Stimulated activated CD8-positive, alpha-beta memory T cell treated with anti-CD3 and anti-CD28 coated beads, Interleukin-7, amount 100 ng/mL, for 24 hours (primary cell): Measurements from ENCODE around the gene VWA8.
"Not testable (repeated sequence)": the region's sequence is repeated elsewhere in the genome, so short reads cannot be mapped to it uniquely, and the experiment has no call there.

Source experiments
- DNase-seq: peaks from one replicate; pipeline ENCODE4 v3.0.0-alpha.2; 2020; ENCODE audit warnings: low read depth

Gene VWA8

DNA sequence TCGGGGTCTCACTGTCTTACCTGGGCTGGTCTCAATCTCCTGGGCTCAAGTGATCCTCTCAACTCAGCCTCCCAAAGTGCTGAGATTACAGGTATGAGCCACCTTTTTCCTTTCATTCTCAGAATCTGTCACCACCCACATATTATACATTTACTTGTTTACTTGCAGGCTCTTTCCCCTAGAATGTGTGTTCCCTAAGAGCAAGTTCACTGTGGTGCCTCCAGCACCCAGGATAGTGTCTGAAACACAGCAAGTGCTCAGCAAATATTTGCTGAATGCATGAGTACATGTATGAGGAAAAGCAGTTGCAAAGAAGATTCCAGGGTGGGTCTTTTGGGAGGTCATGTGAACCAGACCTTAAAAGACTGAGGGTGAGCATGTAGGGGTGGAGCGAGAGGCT, 406.7 kb downstream of the VWA8 start:
- DNase-seq, result no peak

DNA sequence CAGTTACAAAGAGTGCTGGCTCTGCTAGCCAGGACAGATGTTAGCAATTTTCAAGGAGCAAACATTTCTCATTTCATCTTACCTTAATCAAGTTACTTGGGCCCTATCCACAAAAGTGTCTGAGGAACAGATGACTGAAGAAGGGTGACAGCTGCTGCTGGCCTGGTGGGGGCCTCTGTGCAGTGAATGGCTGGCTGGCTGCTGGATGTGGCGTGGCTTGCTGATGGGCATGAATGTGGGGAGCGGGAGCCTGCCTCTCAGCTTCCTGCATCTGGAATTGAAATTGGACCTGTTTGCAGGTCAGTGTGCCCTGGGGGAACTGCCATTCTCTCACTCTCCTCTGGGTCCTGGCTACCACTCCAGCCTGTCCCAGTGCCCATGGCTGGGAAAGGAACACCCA, 408.9 kb downstream of the VWA8 start:
- no peak for DNase-seq

DNA sequence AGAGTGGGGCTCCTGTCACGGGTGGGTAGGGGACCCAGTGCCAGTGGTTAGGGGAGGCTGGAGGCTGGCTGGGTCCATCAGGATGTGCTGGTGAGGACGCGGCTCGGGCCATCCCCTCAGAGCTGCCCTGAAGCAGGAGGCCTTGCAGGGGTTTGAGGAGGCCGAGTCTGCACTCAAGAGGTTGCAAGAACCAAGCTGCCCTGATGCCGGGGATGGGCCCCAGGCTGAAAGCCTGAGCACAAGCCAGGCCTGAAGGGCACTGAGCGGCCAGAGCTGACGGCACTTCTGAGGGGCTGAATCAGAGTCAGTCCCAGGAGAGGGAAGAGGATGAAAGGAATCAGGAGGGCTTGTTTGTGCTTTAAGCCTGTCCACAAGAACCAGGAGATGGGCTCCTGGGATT, 410.6 kb downstream of the VWA8 start:
- DNase-seq, result no peak

DNA sequence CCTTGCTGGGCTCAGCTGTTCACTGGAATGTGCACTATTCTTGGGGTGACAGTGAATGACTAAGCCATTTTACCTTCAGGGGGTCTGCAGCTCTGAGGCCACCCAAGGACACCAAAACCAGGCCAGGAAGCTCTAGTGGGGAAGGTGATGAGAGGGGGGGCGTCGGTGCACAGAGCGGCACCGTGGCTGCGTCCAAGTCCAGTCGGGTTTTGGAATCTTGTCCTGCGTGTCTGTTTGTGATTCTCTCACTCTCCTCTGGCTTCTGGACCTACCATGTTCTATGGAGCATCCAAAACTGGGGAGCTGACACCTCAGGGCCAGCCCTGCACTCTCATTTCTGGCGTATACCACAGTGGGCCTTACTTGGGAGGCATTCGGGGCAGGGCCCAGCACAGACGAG, 411.4 kb downstream of the VWA8 start:
- DNase-seq, result no peak

DNA sequence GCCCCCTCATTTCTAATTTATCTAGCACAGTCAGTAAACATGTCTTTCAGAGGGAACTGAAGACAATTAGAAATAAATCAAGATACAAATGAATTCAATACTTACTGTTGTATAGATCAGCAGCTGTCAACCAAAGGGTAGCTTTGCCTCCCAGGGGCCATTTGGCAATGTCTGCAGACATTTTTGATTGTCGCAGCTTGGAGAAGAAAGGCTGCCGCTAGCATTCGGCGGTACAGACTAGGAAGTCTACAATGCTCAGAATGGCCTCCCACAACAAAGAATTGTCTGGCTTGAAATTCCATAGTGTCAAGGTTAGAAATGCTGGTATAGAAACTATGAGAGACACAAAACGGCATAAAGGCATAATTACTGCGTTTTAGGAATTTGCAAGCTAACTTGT, 412.0 kb downstream of the VWA8 start:
- no peak for DNase-seq

DNA sequence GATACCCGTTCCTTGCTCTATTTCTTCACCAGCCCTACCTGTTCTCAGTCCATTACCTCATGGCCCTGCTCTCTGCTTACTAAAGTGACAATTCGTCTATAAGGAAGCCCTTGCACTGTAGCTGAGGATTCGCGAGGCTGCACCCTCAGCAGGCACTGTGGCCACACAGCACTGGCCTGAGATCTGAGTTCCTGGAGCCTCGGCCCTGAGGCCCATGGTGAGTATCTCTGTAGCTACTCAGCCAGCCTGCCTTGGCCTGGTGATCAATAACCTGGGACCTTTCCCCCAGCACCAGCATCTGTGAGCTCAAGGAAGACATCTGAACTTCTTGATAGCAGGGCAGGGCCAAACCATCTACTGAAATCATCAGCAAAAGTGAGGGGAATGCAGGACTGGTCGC, 412.9 kb downstream of the VWA8 start:
- no peak for DNase-seq

DNA sequence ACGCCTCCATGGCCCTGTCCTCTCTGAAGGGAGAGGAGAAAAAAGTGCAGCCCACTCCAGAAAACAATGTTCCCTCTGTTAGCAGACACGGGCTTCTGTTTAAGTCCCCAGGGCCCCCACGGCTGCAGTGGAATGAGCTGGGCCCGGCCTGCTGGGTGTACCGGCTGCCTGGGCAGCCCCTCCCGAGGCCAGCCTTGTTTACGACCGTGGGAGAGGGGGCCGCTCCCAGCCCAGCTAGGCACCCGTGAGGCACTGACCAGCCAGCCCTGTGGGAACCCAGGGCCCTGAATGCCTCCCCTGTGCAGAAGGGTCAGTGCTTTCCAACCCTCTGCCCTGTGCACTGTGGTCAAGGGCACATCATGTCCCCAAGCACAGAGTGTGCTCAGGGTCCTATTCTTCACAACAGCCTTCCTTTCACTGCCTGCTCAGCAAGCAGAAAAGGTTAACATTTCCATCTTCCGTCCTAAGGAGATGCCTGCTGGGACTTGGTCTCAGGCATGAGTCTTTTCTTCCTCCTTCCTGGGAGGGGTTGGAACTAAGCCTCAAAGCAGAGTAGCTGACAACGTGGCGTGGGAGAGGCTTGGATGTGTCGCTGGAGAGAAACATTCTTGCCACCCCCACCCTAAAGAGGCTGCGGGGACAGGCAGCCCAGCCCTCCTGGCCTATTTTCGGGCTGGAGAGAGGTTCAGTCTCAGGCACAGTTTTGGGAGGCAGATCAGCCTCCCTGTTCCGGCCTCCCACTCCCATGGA, 413.5 kb downstream of the VWA8 start:
- DNase-seq, result no peak

DNA sequence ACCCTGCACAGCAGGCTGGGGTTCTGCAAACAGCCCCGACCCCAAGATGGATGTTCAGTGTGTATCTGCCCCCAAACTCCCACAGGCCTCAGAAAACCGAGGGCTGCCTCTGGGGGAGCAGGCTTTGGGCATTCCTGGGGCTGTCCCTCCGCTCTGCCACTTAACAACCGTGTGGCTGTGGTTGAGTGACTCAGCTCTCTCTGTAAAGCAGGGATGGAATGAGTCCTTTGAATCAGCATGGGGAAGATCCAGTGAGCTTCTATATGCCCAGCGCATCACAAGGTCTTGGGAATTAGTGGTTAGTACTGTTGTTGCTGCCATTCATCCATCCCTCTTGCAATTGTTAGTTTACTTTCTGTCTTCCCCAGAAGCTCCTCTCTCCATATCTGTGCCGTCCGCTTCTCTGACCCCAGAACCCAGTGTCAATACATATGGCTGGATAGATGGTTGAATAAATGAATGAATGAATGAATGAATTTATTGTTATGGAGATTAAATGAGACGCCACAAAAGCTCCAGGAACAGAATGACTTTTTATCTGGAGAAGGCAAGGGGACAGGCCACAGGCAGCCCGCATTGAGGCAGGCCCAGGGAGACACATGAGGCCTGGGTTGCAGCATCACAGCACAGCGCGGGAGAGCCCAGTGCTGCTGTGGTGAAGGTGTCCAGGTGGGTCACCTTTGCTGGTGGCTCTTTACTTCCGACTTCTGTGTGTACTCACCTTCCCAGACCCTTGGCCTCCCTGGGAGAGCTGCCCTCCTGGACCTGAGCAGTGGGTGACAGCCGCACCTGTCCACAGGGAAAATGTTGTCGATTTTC, 414.3 kb downstream of the VWA8 start:
- DNase-seq, result no peak

DNA sequence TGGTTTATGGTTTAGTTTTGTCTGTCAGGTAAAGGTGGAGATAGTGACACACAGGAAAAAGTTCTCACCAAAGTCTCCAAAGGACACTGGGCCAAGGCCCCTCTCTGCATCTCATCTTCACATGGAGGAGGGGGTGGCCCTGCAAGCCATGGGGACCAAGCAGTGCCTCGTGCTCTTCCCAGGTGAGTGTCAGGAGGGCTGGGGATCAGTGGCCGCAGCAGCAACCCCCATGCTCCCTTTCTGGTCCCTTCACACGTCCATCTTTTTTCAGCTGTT, 415.5 kb downstream of the VWA8 start:
- DNase-seq, result no peak

DNA sequence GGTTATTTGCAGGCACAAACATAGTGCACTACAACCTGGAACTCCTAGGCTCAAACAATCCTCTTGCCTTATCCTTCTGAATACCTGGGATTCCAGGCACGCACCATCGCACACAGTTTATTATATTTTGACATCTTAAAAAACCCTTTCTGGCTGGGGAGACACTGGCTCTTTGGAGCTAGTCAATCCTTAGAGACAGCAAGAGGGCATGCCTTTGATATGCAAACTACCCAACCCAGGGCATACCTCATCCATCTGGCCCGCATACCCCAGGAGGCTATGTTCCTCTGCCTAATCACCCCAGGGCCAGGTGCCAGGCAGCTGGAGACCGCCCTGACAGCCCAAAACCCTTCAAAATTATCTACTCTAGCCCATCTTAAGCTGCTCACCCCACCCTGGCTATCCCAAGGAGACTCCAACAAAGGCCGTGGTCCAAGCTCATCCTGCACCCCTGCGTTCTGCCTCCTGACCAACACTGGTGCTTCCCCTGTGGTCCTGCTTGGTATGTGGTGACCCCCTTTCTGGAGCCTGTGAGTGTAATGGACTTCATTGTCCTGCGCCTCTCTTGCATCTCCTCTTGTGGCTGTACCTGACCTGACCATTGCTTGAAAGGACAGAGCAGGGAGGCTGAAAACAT, 417.1 kb downstream of the VWA8 start:
- DNase-seq, result no peak

DNA sequence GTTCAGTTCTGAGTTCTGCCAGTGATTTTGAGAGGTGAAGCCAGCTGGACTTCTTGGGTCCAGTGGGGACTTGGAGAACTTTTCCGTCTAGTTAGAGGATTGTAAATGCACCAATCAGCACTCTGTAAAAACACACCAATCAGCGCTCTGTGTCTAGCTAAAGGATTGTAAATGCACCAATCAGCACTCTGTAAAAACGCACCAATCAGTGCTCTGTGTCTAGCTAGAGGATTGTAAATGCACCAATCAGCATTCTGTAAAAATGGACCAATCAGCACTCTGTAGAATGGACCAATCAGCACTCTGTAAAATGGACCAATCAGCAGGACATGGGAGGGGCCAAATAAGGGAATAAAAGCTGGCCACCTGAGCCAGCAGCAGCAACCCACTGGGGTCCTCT, 418.1 kb downstream of the VWA8 start:
- DNase-seq, result not testable (repeated sequence)

DNA sequence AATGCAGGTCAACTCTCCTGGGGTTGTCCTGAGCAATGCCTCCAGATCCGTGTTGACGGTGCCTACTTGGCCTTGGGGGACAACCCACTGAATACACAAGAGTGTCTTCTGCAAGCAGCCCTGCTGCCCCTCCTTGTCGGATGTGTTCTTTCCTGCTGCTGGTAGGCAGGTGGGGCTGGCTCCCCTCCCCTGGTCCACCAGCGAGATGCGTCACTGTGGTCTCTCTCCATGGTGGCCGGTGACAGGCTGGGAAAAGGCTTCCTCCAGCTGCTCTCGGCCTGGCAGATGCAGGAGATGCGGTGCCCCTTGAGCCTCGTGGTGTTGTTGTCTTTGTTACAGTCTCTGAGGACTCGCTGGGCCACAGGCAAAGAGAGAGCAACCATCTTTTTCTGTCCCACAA, 418.6 kb downstream of the VWA8 start:
- no peak for DNase-seq

DNA sequence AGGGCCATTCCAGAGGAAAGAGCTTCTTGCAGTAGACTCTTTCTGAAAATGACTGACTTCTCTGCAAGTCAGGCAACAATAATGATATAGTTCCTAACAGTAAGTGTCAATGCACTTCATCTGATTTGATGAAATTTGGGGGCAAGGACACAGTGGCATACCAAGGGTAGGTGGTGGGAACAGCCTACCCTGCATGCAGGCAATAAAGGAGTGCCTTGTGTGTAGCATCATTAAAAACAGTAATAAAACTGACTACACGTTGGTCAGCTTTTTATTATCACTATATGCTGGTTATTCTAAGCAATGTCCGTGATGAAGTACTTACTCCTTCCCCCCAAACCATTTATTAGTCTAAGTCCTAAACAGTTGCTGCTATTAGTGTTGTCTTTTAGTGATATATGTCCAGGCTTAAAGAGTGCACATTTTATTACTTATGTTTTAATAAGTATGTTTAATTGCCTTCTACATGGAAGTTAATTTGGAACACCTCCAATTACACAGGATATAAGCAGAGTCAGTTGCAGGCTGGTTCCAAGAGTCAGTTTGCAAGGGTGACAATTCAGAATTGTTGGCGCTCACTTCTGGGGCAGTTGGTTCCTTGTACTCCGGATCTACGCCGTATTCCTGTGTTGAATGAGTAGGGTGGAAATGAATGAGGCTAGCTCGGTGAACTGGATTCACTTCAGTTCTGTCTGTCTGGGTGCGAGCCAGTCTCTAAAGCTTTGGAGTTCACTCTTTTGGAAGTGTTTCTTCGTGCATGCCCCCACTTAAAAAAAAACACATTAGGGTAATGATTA, 419.6 kb downstream of the VWA8 start:
- no peak for DNase-seq

DNA sequence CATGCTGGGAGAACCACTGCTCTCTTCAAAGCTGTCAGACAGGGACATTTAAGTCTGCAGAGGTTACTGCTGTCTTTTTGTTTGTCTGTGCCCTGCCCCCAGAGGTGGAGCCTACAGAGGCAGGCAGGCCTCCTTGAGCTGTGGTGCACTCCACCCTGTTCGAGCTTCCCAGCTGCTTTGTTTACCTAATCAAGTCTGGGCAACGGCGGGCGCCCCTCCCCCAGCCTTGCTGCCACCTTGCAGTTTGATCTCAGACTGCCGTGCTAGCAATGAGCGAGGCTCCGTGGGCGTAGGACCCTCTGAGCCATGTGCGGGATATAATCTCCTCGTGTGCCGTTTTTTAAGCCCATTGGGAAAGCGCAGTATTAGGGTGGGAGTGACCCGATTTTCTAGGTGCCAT, 420.7 kb downstream of the VWA8 start:
- DNase-seq, result not testable (repeated sequence)

DNA sequence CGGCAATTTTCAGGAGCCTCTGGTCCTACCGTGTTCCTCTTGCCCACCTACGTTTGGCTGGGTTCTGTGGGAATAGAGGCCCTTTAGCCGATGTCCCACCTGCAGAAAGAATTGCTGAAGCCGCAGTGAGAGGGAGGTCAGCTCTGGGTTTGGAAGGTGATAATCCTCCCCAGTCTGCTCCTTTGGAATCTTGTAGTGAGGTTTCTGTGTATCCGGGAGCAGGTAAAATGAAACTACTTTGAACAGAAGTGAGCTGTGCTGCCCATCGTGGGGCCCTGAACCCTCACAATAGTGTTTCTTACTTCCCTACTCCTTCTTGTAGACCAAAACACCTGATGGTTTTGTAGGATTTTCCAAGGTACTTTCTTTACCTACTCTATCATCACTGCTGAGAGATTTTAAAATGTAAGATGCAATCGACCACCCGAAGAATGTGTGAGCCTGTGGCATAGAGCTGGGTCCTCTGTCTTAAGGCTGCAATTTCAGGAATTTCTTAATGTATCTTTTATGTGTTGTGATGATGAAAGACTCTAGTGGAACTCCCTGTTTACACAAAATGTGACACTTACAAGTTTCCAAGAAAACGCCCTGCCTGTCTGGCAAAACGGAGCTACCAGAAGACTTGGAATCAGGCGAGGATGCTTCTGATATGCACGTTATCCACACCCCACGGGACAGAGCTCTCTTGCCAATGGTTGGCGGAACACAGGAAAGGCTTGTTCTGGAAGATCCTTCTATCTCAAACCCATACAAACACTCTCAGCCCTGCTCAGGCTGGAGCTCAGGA, 427.4 kb downstream of the VWA8 start:
- DNase-seq, result no peak

DNA sequence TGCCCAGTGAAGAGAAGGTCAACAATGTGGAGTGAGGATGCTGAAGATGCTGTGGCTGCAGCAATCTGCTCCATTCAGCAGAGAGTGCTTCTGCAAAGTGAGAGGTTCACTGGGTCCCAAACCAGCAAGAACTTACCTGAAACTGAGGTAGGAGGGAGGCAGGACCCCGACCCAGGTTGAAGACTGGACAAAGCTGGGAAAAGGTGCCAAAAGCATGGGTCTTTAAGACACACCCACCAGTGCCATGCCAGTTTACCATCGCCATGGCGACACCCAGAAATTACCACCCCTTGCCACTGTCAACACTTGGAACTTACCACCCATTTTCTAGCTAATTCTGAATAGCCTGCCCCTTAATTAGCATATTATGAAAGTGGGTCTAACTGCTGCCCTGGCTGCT, 432.9 kb downstream of the VWA8 start:
- DNase-seq, result no peak

DNA sequence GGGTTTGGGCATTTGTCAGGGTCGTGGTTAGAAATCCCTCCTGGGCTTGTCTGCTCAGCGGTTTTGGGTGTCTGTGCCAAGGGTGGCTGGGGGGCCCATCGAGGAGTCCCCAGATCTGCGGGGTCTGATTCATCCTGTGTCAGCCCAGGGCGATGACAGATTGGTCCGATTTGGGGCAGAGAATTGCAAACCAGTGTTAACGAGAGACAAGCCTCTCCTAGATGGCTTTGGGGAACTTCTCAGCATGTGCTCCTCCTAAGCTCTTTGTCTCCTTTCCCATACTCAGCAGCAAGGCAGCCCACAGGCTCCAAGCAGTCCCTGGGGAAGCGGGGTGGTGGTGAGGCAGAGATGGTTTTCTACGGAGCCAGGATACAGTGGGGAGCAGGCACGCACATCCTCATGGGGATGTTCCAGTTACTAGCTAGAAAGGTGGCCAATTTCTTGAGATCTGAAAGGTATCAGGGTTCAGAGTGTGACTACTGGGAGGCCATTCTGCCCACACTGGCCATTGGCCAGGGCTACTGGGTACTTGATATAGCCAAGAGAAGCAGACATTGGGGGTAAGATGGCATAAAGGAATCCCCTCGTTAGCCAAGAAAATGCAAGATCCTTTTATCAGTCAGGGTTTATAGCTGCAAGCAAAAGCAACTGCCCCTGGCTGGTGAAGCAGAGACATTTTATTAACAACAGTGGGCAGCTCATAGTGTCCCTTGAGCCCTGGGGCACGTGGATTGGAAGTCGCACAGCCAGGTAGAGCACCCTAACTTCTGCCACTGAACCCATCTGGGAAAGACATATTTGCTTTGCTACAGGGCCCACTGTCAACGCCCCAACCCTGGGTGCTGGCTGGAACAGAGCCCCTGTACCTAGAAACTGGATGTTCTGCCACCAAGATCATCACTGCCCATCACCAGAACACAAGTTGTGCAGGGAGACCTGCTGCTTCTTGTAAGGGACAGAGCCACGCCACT, 440.0 kb downstream of the VWA8 start:
- DNase-seq, result no peak

DNA sequence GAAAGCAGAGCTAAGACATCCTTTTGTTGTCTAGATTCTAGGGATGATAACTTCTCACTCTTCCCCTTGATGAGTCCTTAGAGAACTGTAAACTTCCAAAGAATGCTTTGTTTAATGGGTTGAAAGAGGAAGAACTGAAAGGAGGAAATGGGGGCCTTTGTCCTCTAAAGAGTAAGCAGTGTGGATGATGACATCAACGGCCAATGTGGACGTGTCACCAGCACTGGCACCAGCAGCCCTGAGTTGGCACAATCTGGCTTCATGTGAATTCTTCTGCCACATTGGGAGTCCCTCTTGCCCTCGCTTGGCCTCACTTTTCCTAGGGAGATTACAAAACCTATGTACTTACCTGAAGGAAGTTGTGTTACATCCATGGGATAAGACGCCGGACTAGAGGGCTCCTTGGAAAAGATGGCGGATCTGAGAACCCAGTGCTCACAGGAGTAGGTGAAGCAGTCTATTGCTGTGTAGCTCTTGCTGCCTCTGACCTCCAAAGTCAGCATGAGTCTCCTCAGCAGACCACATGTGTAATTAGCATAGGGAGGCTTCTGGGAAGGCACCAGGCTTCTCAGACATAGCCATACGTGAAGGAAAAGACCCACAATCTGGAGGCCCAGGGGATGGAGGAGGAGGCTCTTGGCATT, 440.8 kb downstream of the VWA8 start:
- no peak for DNase-seq
